Measurements from ENCODE around the gene TWSG1.

TWSG1 gene

DNA sequence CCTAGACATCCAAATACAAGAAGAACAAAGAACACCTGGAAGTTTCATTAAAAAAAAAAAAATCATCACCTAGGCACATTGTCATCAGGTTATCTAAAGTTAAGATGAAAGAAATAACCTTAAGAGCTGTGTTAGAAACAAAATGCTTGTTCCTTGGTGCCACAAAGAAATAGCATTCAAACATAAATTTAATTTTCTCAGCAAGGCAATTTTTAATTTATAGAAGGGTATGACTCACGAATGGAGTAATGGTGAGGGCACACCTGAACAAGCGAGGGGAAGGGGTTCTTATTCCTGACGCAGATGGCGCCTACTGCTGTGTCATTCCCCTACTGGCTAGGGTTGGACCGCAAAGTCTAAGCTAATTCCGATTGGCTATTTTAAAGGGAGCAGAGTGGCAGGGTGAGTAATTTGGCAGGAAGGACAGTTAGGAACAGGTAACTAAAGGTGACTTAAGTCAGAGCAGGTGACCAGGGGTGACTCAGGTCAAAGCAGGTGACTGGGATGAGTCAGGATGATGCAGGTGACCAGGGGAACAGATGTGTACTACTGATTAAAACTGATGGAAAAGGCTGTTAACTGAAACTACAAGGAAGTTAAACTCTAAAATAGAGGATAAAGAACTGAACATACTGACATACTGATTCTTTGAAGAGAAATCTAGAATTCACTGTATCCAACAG is 30.0 kb upstream of the TWSG1 start:
- TF ChIP-seq CREB1 (IDR thresholded peaks at IDR 0.05; ENCODE audit: low read depth) (no peak), RAD21 (IDR thresholded peaks at IDR 0.05; ENCODE audit: low read depth) (no peak), NFIC (IDR thresholded peaks at IDR 0.05) (no peak), TEAD4 (IDR thresholded peaks at IDR 0.05) (no peak), TAF1 (IDR thresholded peaks at IDR 0.05; ENCODE audit: low read depth) (no peak), FOXM1 (IDR thresholded peaks at IDR 0.05; ENCODE audit: borderline replicate concordance, low read depth) (no peak), TCF12 (IDR thresholded peaks at IDR 0.05; ENCODE audit: low read depth) (no peak), CEBPB (IDR thresholded peaks at IDR 0.05) (no peak), YY1 (IDR thresholded peaks at IDR 0.05; ENCODE audit: low read depth) (no peak), EP300 (IDR thresholded peaks at IDR 0.05; ENCODE audit: borderline replicate concordance) (no peak)
- TF ChIP-seq, protein P1, sequence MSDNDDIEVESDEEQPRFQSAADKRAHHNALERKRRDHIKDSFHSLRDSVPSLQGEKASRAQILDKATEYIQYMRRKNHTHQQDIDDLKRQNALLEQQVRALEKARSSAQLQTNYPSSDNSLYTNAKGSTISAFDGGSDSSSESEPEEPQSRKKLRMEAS (IDR thresholded peaks at IDR 0.05), result no peak

DNA sequence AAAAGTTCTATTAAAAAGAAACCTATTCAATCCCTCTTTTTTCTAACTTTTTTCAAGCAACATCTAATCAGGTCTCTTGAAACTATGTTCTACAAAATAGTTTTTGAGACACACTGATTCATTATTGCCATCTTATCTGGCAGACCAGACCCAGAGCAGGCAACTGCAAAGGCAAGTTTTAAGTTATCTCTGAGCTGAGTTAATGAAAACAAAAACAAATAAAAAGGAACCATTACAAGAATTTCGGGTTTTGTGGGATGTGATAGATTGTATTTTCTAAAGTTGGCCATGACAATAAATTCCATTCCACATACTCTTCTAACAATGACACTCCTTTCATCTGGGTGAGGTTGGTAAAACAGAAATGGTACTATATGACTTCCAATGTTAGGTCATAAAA is 15.2 kb upstream of the TWSG1 start:
- TF ChIP-seq CREB1 (IDR thresholded peaks at IDR 0.05; ENCODE audit: low read depth) (no peak), FOXM1 (IDR thresholded peaks at IDR 0.05; ENCODE audit: borderline replicate concordance, low read depth) (no peak), ZBTB7A (IDR thresholded peaks at IDR 0.05; ENCODE audit: low read depth) (no peak), TEAD4 (IDR thresholded peaks at IDR 0.05) (no peak), TCF12 (IDR thresholded peaks at IDR 0.05; ENCODE audit: low read depth) (no peak), RAD21 (IDR thresholded peaks at IDR 0.05; ENCODE audit: low read depth) (no peak), CEBPB (IDR thresholded peaks at IDR 0.05) (no peak), EP300 (IDR thresholded peaks at IDR 0.05; ENCODE audit: borderline replicate concordance) (no peak), TAF1 (IDR thresholded peaks at IDR 0.05; ENCODE audit: low read depth) (no peak), YY1 (IDR thresholded peaks at IDR 0.05; ENCODE audit: low read depth) (no peak), EGR1 (IDR thresholded peaks at IDR 0.05) (no peak), NFIC (IDR thresholded peaks at IDR 0.05) (no peak)
- TF ChIP-seq, protein P2, sequence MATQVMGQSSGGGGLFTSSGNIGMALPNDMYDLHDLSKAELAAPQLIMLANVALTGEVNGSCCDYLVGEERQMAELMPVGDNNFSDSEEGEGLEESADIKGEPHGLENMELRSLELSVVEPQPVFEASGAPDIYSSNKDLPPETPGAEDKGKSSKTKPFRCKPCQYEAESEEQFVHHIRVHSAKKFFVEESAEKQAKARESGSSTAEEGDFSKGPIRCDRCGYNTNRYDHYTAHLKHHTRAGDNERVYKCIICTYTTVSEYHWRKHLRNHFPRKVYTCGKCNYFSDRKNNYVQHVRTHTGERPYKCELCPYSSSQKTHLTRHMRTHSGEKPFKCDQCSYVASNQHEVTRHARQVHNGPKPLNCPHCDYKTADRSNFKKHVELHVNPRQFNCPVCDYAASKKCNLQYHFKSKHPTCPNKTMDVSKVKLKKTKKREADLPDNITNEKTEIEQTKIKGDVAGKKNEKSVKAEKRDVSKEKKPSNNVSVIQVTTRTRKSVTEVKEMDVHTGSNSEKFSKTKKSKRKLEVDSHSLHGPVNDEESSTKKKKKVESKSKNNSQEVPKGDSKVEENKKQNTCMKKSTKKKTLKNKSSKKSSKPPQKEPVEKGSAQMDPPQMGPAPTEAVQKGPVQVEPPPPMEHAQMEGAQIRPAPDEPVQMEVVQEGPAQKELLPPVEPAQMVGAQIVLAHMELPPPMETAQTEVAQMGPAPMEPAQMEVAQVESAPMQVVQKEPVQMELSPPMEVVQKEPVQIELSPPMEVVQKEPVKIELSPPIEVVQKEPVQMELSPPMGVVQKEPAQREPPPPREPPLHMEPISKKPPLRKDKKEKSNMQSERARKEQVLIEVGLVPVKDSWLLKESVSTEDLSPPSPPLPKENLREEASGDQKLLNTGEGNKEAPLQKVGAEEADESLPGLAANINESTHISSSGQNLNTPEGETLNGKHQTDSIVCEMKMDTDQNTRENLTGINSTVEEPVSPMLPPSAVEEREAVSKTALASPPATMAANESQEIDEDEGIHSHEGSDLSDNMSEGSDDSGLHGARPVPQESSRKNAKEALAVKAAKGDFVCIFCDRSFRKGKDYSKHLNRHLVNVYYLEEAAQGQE (IDR thresholded peaks at IDR 0.05; ENCODE audit: low read depth), result no peak
- TF ChIP-seq, protein P3, sequence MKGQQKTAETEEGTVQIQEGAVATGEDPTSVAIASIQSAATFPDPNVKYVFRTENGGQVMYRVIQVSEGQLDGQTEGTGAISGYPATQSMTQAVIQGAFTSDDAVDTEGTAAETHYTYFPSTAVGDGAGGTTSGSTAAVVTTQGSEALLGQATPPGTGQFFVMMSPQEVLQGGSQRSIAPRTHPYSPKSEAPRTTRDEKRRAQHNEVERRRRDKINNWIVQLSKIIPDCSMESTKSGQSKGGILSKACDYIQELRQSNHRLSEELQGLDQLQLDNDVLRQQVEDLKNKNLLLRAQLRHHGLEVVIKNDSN (IDR thresholded peaks at IDR 0.05), result no peak
- TF ChIP-seq, protein P1 (IDR thresholded peaks at IDR 0.05), result no peak

DNA sequence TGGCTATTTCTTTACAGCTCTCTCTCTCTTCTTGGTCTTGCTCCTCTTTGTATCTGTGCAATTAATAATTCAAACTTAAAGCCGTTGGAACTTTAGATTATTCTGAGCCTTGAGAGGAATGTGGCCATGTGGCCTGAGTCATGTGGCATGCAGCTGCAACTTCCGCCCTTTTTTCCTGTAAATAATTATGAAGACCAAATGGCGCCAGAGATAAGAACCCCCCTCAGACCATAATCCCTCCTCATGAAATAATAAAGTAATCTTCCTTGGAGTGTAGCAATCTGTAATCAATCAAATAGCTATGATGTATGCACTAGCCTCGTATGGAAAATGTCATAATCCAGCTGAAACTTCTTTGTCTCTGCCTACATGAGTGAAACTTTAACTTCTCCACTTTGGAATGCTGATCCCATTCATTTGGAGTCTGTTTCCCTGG is 13.5 kb upstream of the TWSG1 start:
- no peak for TF ChIP-seq TAF1 (IDR thresholded peaks at IDR 0.05; ENCODE audit: low read depth)
- TF ChIP-seq, protein P3 (IDR thresholded peaks at IDR 0.05), result no peak
- TF ChIP-seq EP300 (IDR thresholded peaks at IDR 0.05; ENCODE audit: borderline replicate concordance), result no peak
- TF ChIP-seq NFIC (IDR thresholded peaks at IDR 0.05), result no peak
- no peak for TF ChIP-seq TCF12 (IDR thresholded peaks at IDR 0.05; ENCODE audit: low read depth)
- no peak for TF ChIP-seq YY1 (IDR thresholded peaks at IDR 0.05; ENCODE audit: low read depth)
- TF ChIP-seq FOXM1 (IDR thresholded peaks at IDR 0.05; ENCODE audit: borderline replicate concordance, low read depth), result no peak
- no peak for TF ChIP-seq CEBPB (IDR thresholded peaks at IDR 0.05)
- TF ChIP-seq TEAD4 (IDR thresholded peaks at IDR 0.05), result no peak
- TF ChIP-seq EGR1 (IDR thresholded peaks at IDR 0.05), result no peak
- no peak for TF ChIP-seq CREB1 (IDR thresholded peaks at IDR 0.05; ENCODE audit: low read depth)
- TF ChIP-seq, protein P2 (IDR thresholded peaks at IDR 0.05; ENCODE audit: low read depth), result no peak
- no peak for TF ChIP-seq ZBTB7A (IDR thresholded peaks at IDR 0.05; ENCODE audit: low read depth)
- no peak for TF ChIP-seq RAD21 (IDR thresholded peaks at IDR 0.05; ENCODE audit: low read depth)
- TF ChIP-seq, protein P1 (IDR thresholded peaks at IDR 0.05), result no peak

DNA sequence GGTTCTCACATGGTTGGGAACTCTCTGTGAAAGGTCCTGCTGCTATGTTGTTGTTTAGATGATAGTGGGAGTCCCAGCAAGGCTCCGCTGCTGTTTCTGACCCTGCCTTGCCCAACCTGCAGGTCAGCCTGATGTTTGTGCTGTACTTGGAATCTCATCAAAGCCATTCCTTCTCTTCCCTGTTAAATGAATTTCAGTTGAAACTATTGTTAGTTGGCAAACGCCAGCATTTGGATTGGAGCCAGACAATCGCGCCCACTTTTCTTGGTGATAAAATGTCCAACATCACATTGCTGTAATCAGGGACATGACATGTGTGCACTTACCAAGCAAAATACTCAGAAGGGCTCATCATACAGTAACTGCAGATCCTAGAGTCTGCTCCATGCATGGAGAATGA is 12.8 kb upstream of the TWSG1 start:
- no peak for TF ChIP-seq CEBPB (IDR thresholded peaks at IDR 0.05)
- TF ChIP-seq, protein P2 (IDR thresholded peaks at IDR 0.05; ENCODE audit: low read depth), result no peak
- TF ChIP-seq TAF1 (IDR thresholded peaks at IDR 0.05; ENCODE audit: low read depth), result no peak
- no peak for TF ChIP-seq YY1 (IDR thresholded peaks at IDR 0.05; ENCODE audit: low read depth)
- TF ChIP-seq, protein P3 (IDR thresholded peaks at IDR 0.05), result no peak
- TF ChIP-seq EGR1 (IDR thresholded peaks at IDR 0.05), result no peak
- no peak for TF ChIP-seq CREB1 (IDR thresholded peaks at IDR 0.05; ENCODE audit: low read depth)
- no peak for TF ChIP-seq EP300 (IDR thresholded peaks at IDR 0.05; ENCODE audit: borderline replicate concordance)
- TF ChIP-seq FOXM1 (IDR thresholded peaks at IDR 0.05; ENCODE audit: borderline replicate concordance, low read depth), result no peak
- no peak for TF ChIP-seq ZBTB7A (IDR thresholded peaks at IDR 0.05; ENCODE audit: low read depth)
- TF ChIP-seq, protein P1 (IDR thresholded peaks at IDR 0.05), result no peak
- TF ChIP-seq NFIC (IDR thresholded peaks at IDR 0.05), result no peak
- no peak for TF ChIP-seq TCF12 (IDR thresholded peaks at IDR 0.05; ENCODE audit: low read depth)
- TF ChIP-seq RAD21 (IDR thresholded peaks at IDR 0.05; ENCODE audit: low read depth), result no peak
- TF ChIP-seq TEAD4 (IDR thresholded peaks at IDR 0.05), result no peak

All from Ishikawa (cell line).